Central memory CD4-positive, alpha-beta T cell (primary cell): ENCODE data around the gene GVQW3.
"Not testable (repeated sequence)": the region's sequence is repeated elsewhere in the genome, so short reads cannot be mapped to it uniquely, and the experiment has no call there.

ENCODE experiments used
- DNase-seq: peaks from one replicate; pipeline ENCODE4 v3.0.0; 2022

GVQW3 gene

GRCh38 chr11:76391021-76391420 lies 9.9 kb downstream of the GVQW3 start:
- no peak for DNase-seq

GRCh38 chr11:76391811-76392475 lies 10.8 kb downstream of the GVQW3 start:
- no peak for DNase-seq

- DNase-seq, result no peak
These were observed 11.7 kb downstream of the GVQW3 start for GRCh38 chr11:76392870-76393269.

GRCh38 chr11:76394411-76394810 lies 13.3 kb downstream of the GVQW3 start:
- DNase-seq, result no peak

GRCh38 chr11:76395296-76395695 lies 14.2 kb downstream of the GVQW3 start:
- no peak for DNase-seq

- DNase-seq, result no peak
These were observed 16.3 kb downstream of the GVQW3 start for GRCh38 chr11:76397383-76397782.

- DNase-seq, result no peak
These were observed 19.8 kb downstream of the GVQW3 start for GRCh38 chr11:76400967-76401366.

GRCh38 chr11:76401484-76401883 lies 20.4 kb downstream of the GVQW3 start:
- DNase-seq, result not testable (repeated sequence)

- no peak for DNase-seq
These were observed 25.2 kb downstream of the GVQW3 start for GRCh38 chr11:76406359-76406758.

GRCh38 chr11:76408171-76408965 lies 27.2 kb downstream of the GVQW3 start:
- no peak for DNase-seq

GRCh38 chr11:76410851-76411357 lies 29.8 kb downstream of the GVQW3 start:
- DNase-seq, result no peak

- no peak for DNase-seq
These were observed 34.0 kb downstream of the GVQW3 start for GRCh38 chr11:76415073-76415472.

GRCh38 chr11:76419896-76420295 lies 38.8 kb downstream of the GVQW3 start:
- no peak for DNase-seq

- no peak for DNase-seq
These were observed 43.3 kb downstream of the GVQW3 start for GRCh38 chr11:76424379-76424778.

GRCh38 chr11:76424891-76425290 lies 43.8 kb downstream of the GVQW3 start:
- DNase-seq, result no peak

GRCh38 chr11:76426660-76427059 lies 45.5 kb downstream of the GVQW3 start:
- DNase-seq, result no peak

- DNase-seq, result no peak
These were observed 54.9 kb downstream of the GVQW3 start for GRCh38 chr11:76436020-76436419.

GRCh38 chr11:76443268-76443980 lies 62.3 kb downstream of the GVQW3 start:
- no peak for DNase-seq

- DNase-seq, result no peak
These were observed 62.9 kb downstream of the GVQW3 start for GRCh38 chr11:76444065-76444383.

- peak; percentile 94 for DNase-seq
These were observed 63.4 kb downstream of the GVQW3 start, which contains the start of gene EMSY for GRCh38 chr11:76444384-76445120. Gene EMSY (plus strand): TSS chr11:76445018. CDS start chr11:76446939, 1,921 bp downstream.

GRCh38 chr11:76445121-76446084 lies 64.3 kb downstream of the GVQW3 start:
- peak; percentile 32 for DNase-seq

- DNase-seq, result no peak
These were observed 67.4 kb downstream of the GVQW3 start for GRCh38 chr11:76448506-76448905.
